DMS 273 (cell line): ENCODE data around the gene DBF4B.

Source experiments
- DNase-seq: peaks from one replicate; lab custom pipeline; 2025; ENCODE audit not compliant: unreplicated experiment; lab: John Stamatoyannopoulos, UW

The DBF4B gene

GRCh38 chr17:44796731-44797130, 88.3 kb downstream of the DBF4B start:
- DNase-seq, result no peak

- DNase-seq, result no peak
Observed at GRCh38 chr17:44797802-44798201, 89.3 kb downstream of the DBF4B start.

- no peak for DNase-seq
Observed at GRCh38 chr17:44798356-44798755, 89.9 kb downstream of the DBF4B start.
